Parathyroid adenoma (tissue), 2 donors: ENCODE results near the gene CERS1.
A peak's percentile ranks its signal among the peaks of the same experiment; 100 is the strongest.

Experiments
- H2AFZ ChIP-seq: fragments of 300-600 bp; sonication (generic); one replicate; pipeline ENCODE4 v1.7.0; 2017; ENCODE audit warnings: antibody characterized with exemption, mild to moderate bottlenecking
- H3K27ac ChIP-seq: fragments of 300-600 bp; sonication (generic); one replicate; pipeline ENCODE4 v1.7.0; 2017
- H3K27me3 ChIP-seq: fragments of 300-600 bp; sonication (generic); one replicate; pipeline ENCODE4 v1.7.0; 2017; ENCODE audit warnings: low read length; ENCODE audit not compliant: control insufficient read depth, insufficient read depth
- H3K36me3 ChIP-seq: fragments of 300-600 bp; sonication (generic); one replicate; pipeline ENCODE4 v1.7.0; 2017; ENCODE audit warnings: low read length; ENCODE audit not compliant: control insufficient read depth, insufficient read depth
- H3K4me1 ChIP-seq: fragments of 300-600 bp; sonication (generic); one replicate; pipeline ENCODE4 v1.7.0; 2017; ENCODE audit warnings: control low read depth
- H3K4me2 ChIP-seq: fragments of 300-600 bp; sonication (generic); one replicate; pipeline ENCODE4 v1.7.0; 2017; ENCODE audit warnings: low read length
- H3K4me3 ChIP-seq: fragments of 300-600 bp; sonication (generic); one replicate; pipeline ENCODE4 v1.7.0; 2017; ENCODE audit warnings: low read depth, low read length
- H3K79me2 ChIP-seq: fragments of 300-600 bp; sonication (generic); one replicate; pipeline ENCODE4 v1.7.0; 2017; ENCODE audit warnings: control low read depth
- H3K9ac ChIP-seq: fragments of 300-600 bp; sonication (generic); one replicate; pipeline ENCODE4 v1.7.0; 2017; ENCODE audit warnings: mild to moderate bottlenecking
- H3K9me3 ChIP-seq: fragments of 300-600 bp; sonication (generic); one replicate; pipeline ENCODE4 v1.7.0; 2017; ENCODE audit warnings: low read length; ENCODE audit not compliant: control insufficient read depth
- TF ChIP-seq, protein P1 (sequence below): fragments of 300-600 bp; sonication (generic); IDR thresholded peaks from one replicate; pipeline ENCODE4 v1.7.0; 2017; ENCODE audit warnings: antibody characterized with exemption, mild to moderate bottlenecking
- donor health status: primary hyperparathyroidism.

Gene CERS1

DNA sequence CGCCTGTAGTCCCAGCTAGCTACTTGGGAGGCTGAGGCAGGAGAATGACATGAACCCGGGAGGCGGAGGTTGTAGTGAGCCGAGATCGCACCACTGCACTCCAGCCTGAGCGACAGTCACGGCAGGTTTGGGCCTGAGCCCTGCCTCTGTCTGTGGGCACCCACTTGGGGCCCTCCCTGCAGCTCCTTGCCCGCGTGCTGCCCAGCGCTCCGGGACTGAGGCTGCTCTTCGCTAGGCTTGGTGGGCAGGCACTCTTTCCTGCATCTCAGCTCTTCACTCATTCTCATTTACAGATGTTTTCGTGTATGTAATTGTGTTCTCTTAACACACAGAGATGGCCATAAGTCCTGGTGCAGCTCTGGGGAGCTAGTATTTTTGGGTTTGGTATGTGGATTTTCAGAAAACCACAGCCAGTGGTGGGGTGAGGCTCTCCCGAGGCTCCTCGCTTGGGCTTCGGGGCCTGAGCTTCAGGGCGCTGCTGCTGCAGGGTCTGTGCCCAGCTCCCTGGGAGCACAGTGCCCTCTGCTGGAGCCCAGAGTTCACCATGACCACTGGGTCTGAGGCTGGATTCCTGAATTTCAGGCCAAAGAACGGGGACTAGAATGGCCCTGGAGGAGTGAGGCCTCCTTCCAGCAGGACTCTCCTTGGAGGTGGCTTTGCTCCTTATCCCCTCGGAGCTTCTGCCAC lies 49.0 kb downstream of the CERS1 start:
- TF ChIP-seq, protein P1, sequence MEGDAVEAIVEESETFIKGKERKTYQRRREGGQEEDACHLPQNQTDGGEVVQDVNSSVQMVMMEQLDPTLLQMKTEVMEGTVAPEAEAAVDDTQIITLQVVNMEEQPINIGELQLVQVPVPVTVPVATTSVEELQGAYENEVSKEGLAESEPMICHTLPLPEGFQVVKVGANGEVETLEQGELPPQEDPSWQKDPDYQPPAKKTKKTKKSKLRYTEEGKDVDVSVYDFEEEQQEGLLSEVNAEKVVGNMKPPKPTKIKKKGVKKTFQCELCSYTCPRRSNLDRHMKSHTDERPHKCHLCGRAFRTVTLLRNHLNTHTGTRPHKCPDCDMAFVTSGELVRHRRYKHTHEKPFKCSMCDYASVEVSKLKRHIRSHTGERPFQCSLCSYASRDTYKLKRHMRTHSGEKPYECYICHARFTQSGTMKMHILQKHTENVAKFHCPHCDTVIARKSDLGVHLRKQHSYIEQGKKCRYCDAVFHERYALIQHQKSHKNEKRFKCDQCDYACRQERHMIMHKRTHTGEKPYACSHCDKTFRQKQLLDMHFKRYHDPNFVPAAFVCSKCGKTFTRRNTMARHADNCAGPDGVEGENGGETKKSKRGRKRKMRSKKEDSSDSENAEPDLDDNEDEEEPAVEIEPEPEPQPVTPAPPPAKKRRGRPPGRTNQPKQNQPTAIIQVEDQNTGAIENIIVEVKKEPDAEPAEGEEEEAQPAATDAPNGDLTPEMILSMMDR: peak; percentile 95
- Histone ChIP-seq H3K9me3 (no peaks in the 10 kb centered on the region), H3K27me3 (no peaks in the 10 kb centered on the region), H2AFZ (no peak overlapping the region), H3K4me3 (no peak overlapping the region), H3K79me2 (peaks cover 76% of the 10 kb centered on the region), H3K9ac (no peak overlapping the region), H3K4me2 (no peak overlapping the region), H3K36me3 (no peaks in the 10 kb centered on the region), H3K27ac (no peak overlapping the region), H3K4me1 (peaks cover 30% of the 10 kb centered on the region)

DNA sequence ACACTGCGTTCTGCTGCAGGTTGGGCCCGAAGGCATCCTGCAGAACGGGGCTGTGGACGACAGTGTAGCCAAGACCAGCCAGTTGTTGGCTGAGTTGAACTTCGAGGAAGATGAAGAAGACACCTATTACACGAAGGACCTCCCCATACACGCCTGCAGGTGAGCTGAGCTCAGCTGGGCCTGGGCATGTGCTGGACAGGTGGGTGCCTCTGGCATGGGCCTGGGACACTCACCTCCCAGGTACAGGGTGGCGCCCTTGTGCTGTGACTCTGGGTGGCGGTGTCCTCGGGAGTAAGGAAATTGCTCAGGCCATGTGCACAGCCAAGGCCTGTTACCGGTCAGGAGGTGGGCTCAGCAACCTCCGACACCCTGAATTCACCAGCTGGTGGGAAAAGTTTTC lies 50.0 kb downstream of the CERS1 start:
- H2AFZ ChIP-seq: no peak overlapping the region
- H3K4me1 ChIP-seq: peaks cover 37% of the 10 kb centered on the region
- H3K27me3 ChIP-seq: no peaks in the 10 kb centered on the region
- H3K9me3 ChIP-seq: no peaks in the 10 kb centered on the region
- no peak overlapping the region for H3K27ac ChIP-seq
- H3K4me2 ChIP-seq: no peak overlapping the region
- no peak overlapping the region for H3K9ac ChIP-seq
- no peaks in the 10 kb centered on the region for H3K36me3 ChIP-seq
- TF ChIP-seq, protein P1: no peak
- H3K79me2 ChIP-seq: peaks cover 80% of the 10 kb centered on the region
- no peak overlapping the region for H3K4me3 ChIP-seq

- Histone ChIP-seq H2AFZ (no peak overlapping the region), H3K4me2 (no peak overlapping the region), H3K4me3 (no peak overlapping the region), H3K4me1 (peaks cover 44% of the 10 kb centered on the region), H3K79me2 (peaks cover 81% of the 10 kb centered on the region), H3K36me3 (no peaks in the 10 kb centered on the region), H3K9me3 (no peaks in the 10 kb centered on the region), H3K27me3 (no peaks in the 10 kb centered on the region), H3K9ac (no peak overlapping the region), H3K27ac (no peak overlapping the region)
- TF ChIP-seq, protein P1: no peak
These were observed 51.1 kb downstream of the CERS1 start for GRCh38 chr19:18844806-18845329.

GRCh38 chr19:18843960-18844359 lies 52.0 kb downstream of the CERS1 start:
- Histone ChIP-seq H3K4me2 (no peak overlapping the region), H3K36me3 (no peaks in the 10 kb centered on the region), H3K9me3 (no peaks in the 10 kb centered on the region), H3K4me3 (no peak overlapping the region), H3K4me1 (peaks cover 45% of the 10 kb centered on the region), H3K9ac (no peak overlapping the region), H3K79me2 (peaks cover 87% of the 10 kb centered on the region), H2AFZ (no peak overlapping the region), H3K27me3 (no peaks in the 10 kb centered on the region), H3K27ac (no peak overlapping the region)
- TF ChIP-seq, protein P1: no peak

GRCh38 chr19:18842166-18842565 lies 53.8 kb downstream of the CERS1 start:
- H3K79me2 ChIP-seq: peaks cover 93% of the 10 kb centered on the region
- H3K27ac ChIP-seq: no peak overlapping the region
- H3K36me3 ChIP-seq: no peaks in the 10 kb centered on the region
- H3K27me3 ChIP-seq: no peaks in the 10 kb centered on the region
- no peak overlapping the region for H3K4me3 ChIP-seq
- no peak overlapping the region for H2AFZ ChIP-seq
- no peak overlapping the region for H3K9ac ChIP-seq
- H3K4me1 ChIP-seq: peaks cover 58% of the 10 kb centered on the region
- TF ChIP-seq, protein P1: no peak
- no peak overlapping the region for H3K4me2 ChIP-seq
- no peaks in the 10 kb centered on the region for H3K9me3 ChIP-seq
